Stimulated activated CD4-positive, alpha-beta T cell treated with anti-CD3 and anti-CD28 coated beads, TNF-alpha, amount 100 ng/mL, for 1 hour (primary cell): Measurements from ENCODE around the gene TIAM1.
A peak's percentile ranks its signal among the peaks of the same experiment; 100 is the strongest.

Experiments
- DNase-seq, 3 donors: peaks; one replicate each; pipeline ENCODE4 v3.0.0-alpha.2; 2020; ENCODE audit warnings: low read depth in 3 of 3, low spot score in 1 of 3

TIAM1 gene

GRCh38 chr21:31103571-31104265, 240.3 kb downstream of the TIAM1 start:
- no peak for DNase-seq

- DNase-seq, result no peak
Measured at GRCh38 chr21:31103163-31103562, 240.9 kb downstream of the TIAM1 start.

- DNase-seq, result no peak
Measured at GRCh38 chr21:31099122-31099521, 244.9 kb downstream of the TIAM1 start.

GRCh38 chr21:31098576-31099005, 245.5 kb downstream of the TIAM1 start:
- DNase-seq, result peak; percentile 32 to 69 (median 45)

GRCh38 chr21:31092832-31093625, 251.0 kb downstream of the TIAM1 start:
- no peak for DNase-seq

GRCh38 chr21:31090376-31090775, 253.7 kb downstream of the TIAM1 start:
- DNase-seq, result no peak

DNA sequence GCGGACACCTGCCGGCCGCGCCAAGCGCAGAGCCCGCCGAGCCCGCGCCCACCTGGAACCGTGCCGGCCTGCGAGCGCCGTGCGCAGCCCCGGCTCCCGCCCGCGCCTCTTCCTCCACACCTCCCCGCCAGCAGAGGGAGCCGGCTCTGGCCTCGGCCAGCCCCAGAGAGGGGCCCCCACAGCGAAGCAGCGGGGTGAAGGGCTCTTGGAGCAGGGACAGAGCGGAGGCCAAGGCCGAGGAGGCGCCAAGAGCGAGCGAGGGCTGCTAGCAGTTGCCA, 255.6 kb downstream of the TIAM1 start:
- DNase-seq, result no peak

- no peak for DNase-seq
Measured at GRCh38 chr21:31087639-31088473, 256.2 kb downstream of the TIAM1 start.

- no peak for DNase-seq
Measured at GRCh38 chr21:31084689-31085088, 259.4 kb downstream of the TIAM1 start.

DNA sequence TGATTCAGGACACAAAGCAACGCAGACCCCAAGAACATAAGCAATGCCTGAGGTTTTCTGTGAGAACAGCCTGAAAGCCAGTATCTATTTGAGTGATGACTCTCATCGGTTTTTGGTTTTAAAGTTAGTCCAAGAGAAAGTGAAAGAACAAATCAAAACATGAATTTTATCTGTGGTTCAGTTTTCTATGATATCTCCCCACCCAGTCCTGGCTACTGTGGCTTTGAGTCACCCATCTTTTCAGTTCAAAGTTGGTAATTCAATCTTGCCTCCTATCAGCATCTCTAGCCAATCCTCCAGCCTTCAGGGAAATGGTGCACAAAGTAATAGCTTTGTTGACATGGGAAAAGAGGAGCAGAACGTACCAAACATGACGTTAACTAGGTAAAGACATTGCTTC, 265.3 kb downstream of the TIAM1 start:
- DNase-seq, result no peak

DNA sequence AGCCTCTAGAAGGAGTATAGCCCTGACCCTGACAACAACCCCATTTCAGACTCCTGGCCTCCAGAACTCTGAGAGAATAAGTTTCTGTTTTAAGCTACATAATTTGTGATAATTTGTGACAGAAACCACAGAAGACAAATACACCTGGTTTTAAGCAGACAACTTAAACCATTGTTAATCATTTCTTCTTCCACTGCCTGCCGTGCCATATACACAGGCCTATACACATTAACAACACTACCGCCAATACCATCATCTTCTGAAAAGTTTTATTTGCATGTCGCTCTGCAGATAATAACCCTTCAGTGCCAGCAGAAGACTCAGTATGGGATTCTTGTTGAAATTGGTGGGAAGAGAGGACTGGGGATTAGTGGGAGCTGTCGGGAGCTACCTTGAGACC, 265.8 kb downstream of the TIAM1 start:
- no peak for DNase-seq

DNA sequence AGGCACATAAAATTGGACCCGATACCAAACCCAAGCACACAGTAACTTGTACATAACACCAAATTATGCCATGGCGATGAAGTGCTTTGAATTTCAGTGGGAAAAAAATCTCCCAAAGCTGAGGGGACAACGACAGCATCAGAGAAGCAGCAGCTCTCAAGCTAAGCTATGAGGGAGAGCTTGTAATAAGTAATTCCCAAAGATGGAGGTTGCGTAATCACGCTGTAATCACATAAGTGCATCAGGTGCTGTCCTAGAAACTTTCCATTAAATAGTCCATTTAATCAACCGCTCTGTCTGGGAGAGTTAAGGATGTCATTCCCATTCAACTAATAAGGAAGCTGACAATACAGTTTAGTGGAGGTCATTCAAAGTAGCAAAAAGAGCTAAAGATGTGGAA, 268.2 kb downstream of the TIAM1 start:
- no peak for DNase-seq

GRCh38 chr21:31072533-31072932, 271.5 kb downstream of the TIAM1 start:
- no peak for DNase-seq
